ENCODE data around the gene POU2AF3.

POU2AF3 gene

GRCh38 chr11:111347723-111348115 is 49.4 kb downstream of the POU2AF3 start:
- no peaks in the 10 kb centered on the region for H3K36me3 ChIP-seq (ENCODE audit: insufficient read depth, low read length)
- H3K27me3 ChIP-seq (ENCODE audit: insufficient read depth, low read length): no peaks in the 10 kb centered on the region
- no peaks in the 10 kb centered on the region for H3K4me1 ChIP-seq (ENCODE audit: insufficient read depth, low read length)
- H3K9ac ChIP-seq (ENCODE audit: low read depth, low read length): no peak overlapping the region
- 91% methylated on average over 3 of the region's 3 CpGs for WGBS
- H3K9me3 ChIP-seq (ENCODE audit: insufficient read depth, low read depth, low read length): no peaks in the 10 kb centered on the region
- H3K4me3 ChIP-seq (ENCODE audit: low read length): no peak overlapping the region
- no peak overlapping the region for H3K27ac ChIP-seq (ENCODE audit: low read depth, low read length)

GRCh38 chr11:111348147-111348546 is 49.8 kb downstream of the POU2AF3 start:
- Histone ChIP-seq H3K36me3 (ENCODE audit: insufficient read depth, low read length) (no peaks in the 10 kb centered on the region), H3K9me3 (ENCODE audit: insufficient read depth, low read depth, low read length) (no peaks in the 10 kb centered on the region), H3K9ac (ENCODE audit: low read depth, low read length) (no peak overlapping the region), H3K27ac (ENCODE audit: low read depth, low read length) (no peak overlapping the region), H3K27me3 (ENCODE audit: insufficient read depth, low read length) (no peaks in the 10 kb centered on the region), H3K4me3 (ENCODE audit: low read length) (no peak overlapping the region), H3K4me1 (ENCODE audit: insufficient read depth, low read length) (no peaks in the 10 kb centered on the region)
- WGBS: no CpG with 5 or more reads among the region's 3 CpGs

GRCh38 chr11:111349191-111349695 is 50.9 kb downstream of the POU2AF3 start:
- H3K27me3 ChIP-seq (ENCODE audit: insufficient read depth, low read length): no peaks in the 10 kb centered on the region
- no peaks in the 10 kb centered on the region for H3K4me1 ChIP-seq (ENCODE audit: insufficient read depth, low read length)
- H3K4me3 ChIP-seq (ENCODE audit: low read length): no peak overlapping the region
- WGBS: 86% methylated on average over 2 of the region's 2 CpGs
- H3K9ac ChIP-seq (ENCODE audit: low read depth, low read length): no peak overlapping the region
- no peaks in the 10 kb centered on the region for H3K9me3 ChIP-seq (ENCODE audit: insufficient read depth, low read depth, low read length)
- H3K36me3 ChIP-seq (ENCODE audit: insufficient read depth, low read length): no peaks in the 10 kb centered on the region
- no peak overlapping the region for H3K27ac ChIP-seq (ENCODE audit: low read depth, low read length)

- Histone ChIP-seq H3K9ac (ENCODE audit: low read depth, low read length) (no peak overlapping the region), H3K4me3 (ENCODE audit: low read length) (no peak overlapping the region), H3K27ac (ENCODE audit: low read depth, low read length) (no peak overlapping the region), H3K27me3 (ENCODE audit: insufficient read depth, low read length) (no peaks in the 10 kb centered on the region), H3K4me1 (ENCODE audit: insufficient read depth, low read length) (no peaks in the 10 kb centered on the region), H3K9me3 (ENCODE audit: insufficient read depth, low read depth, low read length) (no peaks in the 10 kb centered on the region), H3K36me3 (ENCODE audit: insufficient read depth, low read length) (no peaks in the 10 kb centered on the region)
- 91% methylated on average over 1 of the region's 1 CpG for WGBS
Measured at GRCh38 chr11:111350811-111351210, 52.5 kb downstream of the POU2AF3 start.

- Histone ChIP-seq H3K27me3 (ENCODE audit: insufficient read depth, low read length) (no peaks in the 10 kb centered on the region), H3K4me3 (ENCODE audit: low read length) (no peak overlapping the region), H3K36me3 (ENCODE audit: insufficient read depth, low read length) (no peaks in the 10 kb centered on the region), H3K9ac (ENCODE audit: low read depth, low read length) (no peak overlapping the region), H3K9me3 (ENCODE audit: insufficient read depth, low read depth, low read length) (no peaks in the 10 kb centered on the region), H3K4me1 (ENCODE audit: insufficient read depth, low read length) (no peaks in the 10 kb centered on the region), H3K27ac (ENCODE audit: low read depth, low read length) (no peak overlapping the region)
- 91% methylated on average over 10 of the region's 10 CpGs for WGBS
Measured at GRCh38 chr11:111351374-111352055, 53.2 kb downstream of the POU2AF3 start.

- WGBS: 94% methylated on average over 9 of the region's 9 CpGs
- Histone ChIP-seq H3K4me1 (ENCODE audit: insufficient read depth, low read length) (no peaks in the 10 kb centered on the region), H3K36me3 (ENCODE audit: insufficient read depth, low read length) (no peaks in the 10 kb centered on the region), H3K4me3 (ENCODE audit: low read length) (no peak overlapping the region), H3K9me3 (ENCODE audit: insufficient read depth, low read depth, low read length) (no peaks in the 10 kb centered on the region), H3K27ac (ENCODE audit: low read depth, low read length) (no peak overlapping the region), H3K9ac (ENCODE audit: low read depth, low read length) (no peak overlapping the region), H3K27me3 (ENCODE audit: insufficient read depth, low read length) (no peaks in the 10 kb centered on the region)
Measured at GRCh38 chr11:111352231-111352746, 53.9 kb downstream of the POU2AF3 start.

GRCh38 chr11:111352935-111353710 is 54.8 kb downstream of the POU2AF3 start:
- Histone ChIP-seq H3K4me3 (ENCODE audit: low read length) (no peak overlapping the region), H3K9me3 (ENCODE audit: insufficient read depth, low read depth, low read length) (no peaks in the 10 kb centered on the region), H3K27ac (ENCODE audit: low read depth, low read length) (no peak overlapping the region), H3K27me3 (ENCODE audit: insufficient read depth, low read length) (no peaks in the 10 kb centered on the region), H3K36me3 (ENCODE audit: insufficient read depth, low read length) (no peaks in the 10 kb centered on the region), H3K9ac (ENCODE audit: low read depth, low read length) (no peak overlapping the region), H3K4me1 (ENCODE audit: insufficient read depth, low read length) (no peaks in the 10 kb centered on the region)
- 91% methylated on average over 8 of the region's 8 CpGs for WGBS

GRCh38 chr11:111353776-111354600 is 55.6 kb downstream of the POU2AF3 start:
- no peaks in the 10 kb centered on the region for H3K4me1 ChIP-seq (ENCODE audit: insufficient read depth, low read length)
- H3K4me3 ChIP-seq (ENCODE audit: low read length): no peak overlapping the region
- no peaks in the 10 kb centered on the region for H3K9me3 ChIP-seq (ENCODE audit: insufficient read depth, low read depth, low read length)
- no peak overlapping the region for H3K9ac ChIP-seq (ENCODE audit: low read depth, low read length)
- H3K36me3 ChIP-seq (ENCODE audit: insufficient read depth, low read length): no peaks in the 10 kb centered on the region
- WGBS: 95% methylated on average over 16 of the region's 16 CpGs
- H3K27ac ChIP-seq (ENCODE audit: low read depth, low read length): no peak overlapping the region
- no peaks in the 10 kb centered on the region for H3K27me3 ChIP-seq (ENCODE audit: insufficient read depth, low read length)

- H3K9ac ChIP-seq (ENCODE audit: low read depth, low read length): no peak overlapping the region
- no peaks in the 10 kb centered on the region for H3K4me1 ChIP-seq (ENCODE audit: insufficient read depth, low read length)
- no peaks in the 10 kb centered on the region for H3K27me3 ChIP-seq (ENCODE audit: insufficient read depth, low read length)
- H3K27ac ChIP-seq (ENCODE audit: low read depth, low read length): no peak overlapping the region
- no peak overlapping the region for H3K4me3 ChIP-seq (ENCODE audit: low read length)
- H3K9me3 ChIP-seq (ENCODE audit: insufficient read depth, low read depth, low read length): no peaks in the 10 kb centered on the region
- no peaks in the 10 kb centered on the region for H3K36me3 ChIP-seq (ENCODE audit: insufficient read depth, low read length)
- 95% methylated on average over 2 of the region's 2 CpGs for WGBS
Measured at GRCh38 chr11:111354601-111354891, 56.2 kb downstream of the POU2AF3 start.

GRCh38 chr11:111355101-111355500 is 56.8 kb downstream of the POU2AF3 start:
- Histone ChIP-seq H3K9ac (ENCODE audit: low read depth, low read length) (no peak overlapping the region), H3K27me3 (ENCODE audit: insufficient read depth, low read length) (no peaks in the 10 kb centered on the region), H3K36me3 (ENCODE audit: insufficient read depth, low read length) (no peaks in the 10 kb centered on the region), H3K4me3 (ENCODE audit: low read length) (no peak overlapping the region), H3K9me3 (ENCODE audit: insufficient read depth, low read depth, low read length) (no peaks in the 10 kb centered on the region), H3K4me1 (ENCODE audit: insufficient read depth, low read length) (no peaks in the 10 kb centered on the region), H3K27ac (ENCODE audit: low read depth, low read length) (no peak overlapping the region)
- 85% methylated on average over 5 of the region's 5 CpGs for WGBS

Measured in HUES64 (cell line).